CD4-positive, alpha-beta T cell treated with Interleukin-15 for 4 hours (primary cell): ENCODE data around the gene PRPH.
A peak's percentile ranks its signal among the peaks of the same experiment; 100 is the strongest.
"Not testable (repeated sequence)": the region's sequence is repeated elsewhere in the genome, so short reads cannot be mapped to it uniquely, and the experiment has no call there.

Experiments used
- DNase-seq: peaks from one replicate; pipeline ENCODE4 v3.0.0-alpha.2; 2020; ENCODE audit warnings: low spot score

The PRPH gene

GRCh38 chr12:49295082-49295936 is at the start of gene PRPH:
Gene PRPH (plus strand): TSS chr12:49295147. CDS start chr12:49295201, 54 bp downstream.
- DNase-seq: no peak

- no peak for DNase-seq
Measured at GRCh38 chr12:49251357-49251756, 43.6 kb upstream of the PRPH start.

- no peak for DNase-seq
Measured at GRCh38 chr12:49253033-49253623, 41.8 kb upstream of the PRPH start.

GRCh38 chr12:49255456-49255855 is 39.5 kb upstream of the PRPH start:
- DNase-seq: not testable (repeated sequence)

- no peak for DNase-seq
Measured at GRCh38 chr12:49255857-49256637, 38.9 kb upstream of the PRPH start.

GRCh38 chr12:49257508-49258184 is 37.3 kb upstream of the PRPH start:
- DNase-seq: not testable (repeated sequence)

GRCh38 chr12:49259452-49259851 is 35.5 kb upstream of the PRPH start:
- no peak for DNase-seq

GRCh38 chr12:49260166-49260565 is 34.8 kb upstream of the PRPH start:
- DNase-seq: no peak

- no peak for DNase-seq
Measured at GRCh38 chr12:49260571-49261363, 34.2 kb upstream of the PRPH start.

GRCh38 chr12:49261721-49262120 is 33.2 kb upstream of the PRPH start:
- DNase-seq: no peak

GRCh38 chr12:49263400-49263763 is 31.6 kb upstream of the PRPH start:
- no peak for DNase-seq

GRCh38 chr12:49264466-49264872 is 30.5 kb upstream of the PRPH start:
- DNase-seq: peak; percentile 37

- peak; percentile 91 for DNase-seq
Measured at GRCh38 chr12:49264873-49265792, 29.8 kb upstream of the PRPH start, which contains the start of gene TUBA1C. Gene TUBA1C (plus strand): TSS chr12:49265082. CDS start chr12:49265182, 100 bp downstream.

GRCh38 chr12:49269191-49269590 is 25.8 kb upstream of the PRPH start:
- not testable (repeated sequence) for DNase-seq

- DNase-seq: no peak
Measured at GRCh38 chr12:49272790-49273725, 21.9 kb upstream of the PRPH start.

GRCh38 chr12:49273726-49274395 is 21.1 kb upstream of the PRPH start:
- no peak for DNase-seq

- DNase-seq: no peak
Measured at GRCh38 chr12:49274396-49275069, 20.4 kb upstream of the PRPH start.
